NCI-H524 (cell line): ENCODE data around the gene LASP1NB.
"Not testable (repeated sequence)": the region's sequence is repeated elsewhere in the genome, so short reads cannot be mapped to it uniquely, and the experiment has no call there.

Experiments
- DNase-seq, 2 experiments: peaks; one replicate each; lab custom pipeline; 2025; lab: John Stamatoyannopoulos, UW

Gene LASP1NB

GRCh38 chr17:38918129-38918913, 7.1 kb upstream of the LASP1NB start:
- DNase-seq, result no peak

DNA sequence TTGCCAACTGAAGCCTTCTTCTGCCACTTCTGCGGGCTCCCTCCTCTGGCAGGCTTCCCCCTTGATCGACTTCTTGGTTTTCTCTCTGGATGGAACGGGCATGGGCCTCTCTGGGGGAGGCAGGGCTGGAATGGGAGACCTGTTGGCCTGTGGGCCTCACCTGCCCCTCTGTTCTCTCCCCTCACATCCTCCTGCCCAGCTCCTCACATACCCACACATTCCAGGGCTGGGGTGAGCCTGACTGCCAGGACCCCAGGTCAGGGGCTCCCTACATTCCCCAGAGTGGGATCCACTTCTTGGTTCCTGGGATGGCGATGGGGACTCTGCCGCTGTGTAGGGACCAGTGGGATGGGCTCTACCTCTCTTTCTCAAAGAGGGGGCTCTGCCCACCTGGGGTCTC, 6.5 kb upstream of the LASP1NB start:
- DNase-seq, result no peak

DNA sequence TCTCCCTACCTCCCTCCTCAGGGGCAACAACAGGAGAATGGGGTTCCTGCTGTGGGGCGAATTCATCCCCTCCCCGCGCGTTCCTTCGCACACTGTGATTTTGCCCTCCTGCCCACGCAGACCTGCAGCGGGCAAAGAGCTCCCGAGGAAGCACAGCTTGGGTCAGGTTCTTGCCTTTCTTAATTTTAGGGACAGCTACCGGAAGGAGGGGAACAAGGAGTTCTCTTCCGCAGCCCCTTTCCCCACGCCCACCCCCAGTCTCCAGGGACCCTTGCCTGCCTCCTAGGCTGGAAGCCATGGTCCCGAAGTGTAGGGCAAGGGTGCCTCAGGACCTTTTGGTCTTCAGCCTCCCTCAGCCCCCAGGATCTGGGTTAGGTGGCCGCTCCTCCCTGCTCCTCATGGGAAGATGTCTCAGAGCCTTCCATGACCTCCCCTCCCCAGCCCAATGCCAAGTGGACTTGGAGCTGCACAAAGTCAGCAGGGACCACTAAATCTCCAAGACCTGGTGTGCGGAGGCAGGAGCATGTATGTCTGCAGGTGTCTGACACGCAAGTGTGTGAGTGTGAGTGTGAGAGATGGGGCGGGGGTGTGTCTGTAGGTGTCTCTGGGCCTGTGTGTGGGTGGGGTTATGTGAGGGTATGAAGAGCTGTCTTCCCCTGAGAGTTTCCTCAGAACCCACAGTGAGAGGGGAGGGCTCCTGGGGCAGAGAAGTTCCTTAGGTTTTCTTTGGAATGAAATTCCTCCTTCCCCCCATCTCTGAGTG, 5.9 kb upstream of the LASP1NB start:
- DNase-seq, result no peak

- DNase-seq, result no peak
Observed at GRCh38 chr17:38920374-38921291, 4.8 kb upstream of the LASP1NB start.

- no peak for DNase-seq
Observed at GRCh38 chr17:38921756-38922411, 3.5 kb upstream of the LASP1NB start.

- DNase-seq, result peak in 1 of 2 experiments; percentile 19
Observed at GRCh38 chr17:38922538-38923297, 2.7 kb upstream of the LASP1NB start.

- no peak for DNase-seq
Observed at GRCh38 chr17:38926293-38927070, 1.1 kb downstream of the LASP1NB start.

DNA sequence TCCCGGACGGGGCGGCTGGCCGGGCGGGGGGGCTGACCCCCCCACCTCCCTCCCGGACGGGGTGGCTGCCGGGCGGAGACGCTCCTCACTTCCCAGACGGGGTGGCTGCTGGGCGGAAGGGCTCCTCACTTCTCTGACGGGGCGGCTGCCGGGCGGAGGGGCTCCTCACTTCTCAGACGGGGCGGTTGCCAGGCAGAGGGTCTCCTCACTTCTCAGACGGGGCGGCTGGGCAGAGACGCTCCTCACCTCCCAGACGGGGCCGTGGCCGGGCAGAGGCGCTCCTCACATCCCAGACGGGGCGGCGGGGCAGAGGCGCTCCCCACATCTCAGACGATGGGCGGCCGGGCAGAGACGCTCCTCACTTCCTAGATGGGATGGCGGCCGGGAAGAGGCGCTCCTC, 5.4 kb downstream of the LASP1NB start:
- DNase-seq, result not testable (repeated sequence)

DNA sequence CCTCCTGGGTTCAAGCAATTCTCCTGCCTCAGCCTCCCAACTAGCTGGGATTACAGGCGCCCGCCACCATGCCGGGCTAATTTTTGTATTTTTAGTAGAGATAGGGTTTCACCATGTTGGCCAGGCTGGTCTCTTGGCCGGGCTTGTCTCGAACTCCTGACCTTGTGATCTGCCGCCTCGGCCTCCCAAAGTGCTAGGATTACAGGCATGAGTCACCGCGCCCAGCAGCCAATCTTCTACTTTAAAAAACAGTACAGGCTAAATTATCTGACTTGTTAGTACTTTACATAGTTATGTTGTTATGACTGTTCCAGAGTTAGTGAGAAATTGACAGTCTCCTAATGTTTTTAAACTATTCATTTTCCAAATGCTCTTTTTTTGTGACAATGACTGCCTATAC, 8.5 kb downstream of the LASP1NB start:
- not testable (repeated sequence) for DNase-seq

DNA sequence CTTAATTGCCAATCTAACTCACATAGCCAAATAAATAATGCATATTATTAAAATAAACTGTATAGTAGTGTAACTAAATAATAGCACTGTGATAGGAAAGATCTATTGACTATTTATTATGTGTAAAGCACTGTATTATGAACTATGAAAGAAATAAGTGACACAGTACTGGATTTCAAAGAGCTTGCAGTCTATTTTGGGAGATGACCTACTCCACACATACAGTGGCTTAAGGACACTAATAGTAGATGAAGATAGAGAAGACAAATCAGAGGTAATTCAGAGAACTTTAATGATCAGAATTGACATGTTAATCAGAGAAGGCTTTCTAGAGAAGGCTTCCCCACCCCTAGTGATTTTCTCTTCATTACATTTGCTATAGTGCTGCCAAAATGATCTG, 14.6 kb downstream of the LASP1NB start:
- no peak for DNase-seq

DNA sequence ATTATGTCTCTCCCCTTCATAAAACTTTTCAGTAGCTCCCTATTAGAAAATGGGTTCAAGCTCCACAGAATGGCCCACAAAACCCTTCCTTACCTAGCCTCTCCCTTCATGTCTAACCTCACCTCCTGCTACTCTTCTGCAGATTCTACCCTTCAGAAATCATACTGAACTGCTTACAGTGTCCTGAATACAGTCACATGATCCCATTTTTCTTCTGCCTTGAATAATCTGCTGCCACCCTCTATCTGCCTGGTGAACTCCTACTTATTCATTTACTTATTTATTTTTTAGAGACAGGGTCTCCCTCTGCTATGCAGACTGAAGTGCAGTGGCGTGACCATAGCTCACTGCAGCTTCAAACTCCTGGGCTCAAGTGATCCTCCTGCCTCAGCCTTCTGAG, 15.0 kb downstream of the LASP1NB start:
- no peak for DNase-seq

GRCh38 chr17:38942696-38943334, 17.4 kb downstream of the LASP1NB start:
- peak; percentile 60 to 77 for DNase-seq

DNA sequence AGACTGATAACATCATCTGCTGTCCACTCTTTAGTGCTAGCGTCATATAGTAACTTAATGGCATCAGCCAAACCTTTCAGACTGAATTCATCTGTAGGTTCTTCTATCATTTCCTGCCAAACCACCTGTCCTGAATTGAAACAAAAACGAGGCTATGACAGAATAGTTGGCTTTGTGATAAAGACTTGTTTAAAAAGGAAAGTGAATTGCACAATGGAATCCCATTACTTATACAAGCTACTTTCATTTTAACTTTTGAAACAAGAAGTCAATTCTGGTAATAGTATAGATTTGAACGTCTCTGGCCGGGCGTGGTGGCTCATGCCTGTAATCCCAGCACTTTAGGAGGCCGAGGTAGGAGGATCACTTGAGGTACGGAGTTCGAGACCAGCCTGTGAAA, 18.2 kb downstream of the LASP1NB start:
- DNase-seq, result no peak

- no peak for DNase-seq
Observed at GRCh38 chr17:38947189-38947588, 21.8 kb downstream of the LASP1NB start.

GRCh38 chr17:38953800-38954199, 28.4 kb downstream of the LASP1NB start:
- DNase-seq, result not testable (repeated sequence)

GRCh38 chr17:38958326-38958725, 32.9 kb downstream of the LASP1NB start:
- DNase-seq, result no peak

GRCh38 chr17:38958756-38959155, 33.3 kb downstream of the LASP1NB start:
- no peak for DNase-seq

DNA sequence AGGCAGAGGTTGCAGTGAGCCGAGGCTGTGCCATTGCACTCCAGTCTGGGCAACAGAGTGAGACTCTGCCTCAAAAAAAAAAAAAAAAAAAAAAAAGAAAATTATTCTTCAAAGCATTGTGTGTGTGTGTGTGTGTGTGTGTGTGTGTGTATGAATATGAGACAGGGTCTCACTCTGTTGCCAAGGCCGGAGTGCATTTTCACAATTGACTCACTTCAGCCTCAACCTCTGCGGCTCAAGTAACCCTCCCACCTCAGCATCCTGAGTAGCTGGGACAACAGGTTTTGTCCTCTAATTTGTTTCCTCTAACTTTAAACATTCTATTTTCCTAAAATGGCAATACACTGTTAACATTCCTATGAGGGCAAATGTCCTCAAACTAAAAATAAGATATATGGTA, 34.1 kb downstream of the LASP1NB start:
- DNase-seq, result no peak

- DNase-seq, result no peak
Observed at GRCh38 chr17:38960402-38960801, 35.0 kb downstream of the LASP1NB start.

- no peak for DNase-seq
Observed at GRCh38 chr17:38961413-38961812, 36.0 kb downstream of the LASP1NB start.
